GM19023 (cell line): ENCODE measurements around the gene TEX19.
"Not testable (repeated sequence)": the region's sequence is repeated elsewhere in the genome, so short reads cannot be mapped to it uniquely, and the experiment has no call there.

Experiments used
- ATAC-seq: cut with Tn5 transposase; IDR thresholded peaks from one replicate; pipeline ENCODE4 v1.9.1; 2021; ENCODE audit warnings: mild to moderate bottlenecking, moderate library complexity; ENCODE audit not compliant: unreplicated experiment

The TEX19 gene

DNA sequence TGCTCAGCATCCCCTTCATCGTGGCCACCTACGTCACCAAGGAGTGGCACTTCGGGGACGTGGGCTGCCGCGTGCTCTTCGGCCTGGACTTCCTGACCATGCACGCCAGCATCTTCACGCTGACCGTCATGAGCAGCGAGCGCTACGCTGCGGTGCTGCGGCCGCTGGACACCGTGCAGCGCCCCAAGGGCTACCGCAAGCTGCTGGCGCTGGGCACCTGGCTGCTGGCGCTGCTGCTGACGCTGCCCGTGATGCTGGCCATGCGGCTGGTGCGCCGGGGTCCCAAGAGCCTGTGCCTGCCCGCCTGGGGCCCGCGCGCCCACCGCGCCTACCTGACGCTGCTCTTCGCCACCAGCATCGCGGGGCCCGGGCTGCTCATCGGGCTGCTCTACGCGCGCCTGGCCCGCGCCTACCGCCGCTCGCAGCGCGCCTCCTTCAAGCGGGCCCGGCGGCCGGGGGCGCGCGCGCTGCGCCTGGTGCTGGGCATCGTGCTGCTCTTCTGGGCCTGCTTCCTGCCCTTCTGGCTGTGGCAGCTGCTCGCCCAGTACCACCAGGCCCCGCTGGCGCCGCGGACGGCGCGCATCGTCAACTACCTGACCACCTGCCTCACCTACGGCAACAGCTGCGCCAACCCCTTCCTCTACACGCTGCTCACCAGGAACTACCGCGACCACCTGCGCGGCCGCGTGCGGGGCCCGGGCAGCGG lies 15.7 kb downstream of the TEX19 start:
- ATAC-seq, result no peak

DNA sequence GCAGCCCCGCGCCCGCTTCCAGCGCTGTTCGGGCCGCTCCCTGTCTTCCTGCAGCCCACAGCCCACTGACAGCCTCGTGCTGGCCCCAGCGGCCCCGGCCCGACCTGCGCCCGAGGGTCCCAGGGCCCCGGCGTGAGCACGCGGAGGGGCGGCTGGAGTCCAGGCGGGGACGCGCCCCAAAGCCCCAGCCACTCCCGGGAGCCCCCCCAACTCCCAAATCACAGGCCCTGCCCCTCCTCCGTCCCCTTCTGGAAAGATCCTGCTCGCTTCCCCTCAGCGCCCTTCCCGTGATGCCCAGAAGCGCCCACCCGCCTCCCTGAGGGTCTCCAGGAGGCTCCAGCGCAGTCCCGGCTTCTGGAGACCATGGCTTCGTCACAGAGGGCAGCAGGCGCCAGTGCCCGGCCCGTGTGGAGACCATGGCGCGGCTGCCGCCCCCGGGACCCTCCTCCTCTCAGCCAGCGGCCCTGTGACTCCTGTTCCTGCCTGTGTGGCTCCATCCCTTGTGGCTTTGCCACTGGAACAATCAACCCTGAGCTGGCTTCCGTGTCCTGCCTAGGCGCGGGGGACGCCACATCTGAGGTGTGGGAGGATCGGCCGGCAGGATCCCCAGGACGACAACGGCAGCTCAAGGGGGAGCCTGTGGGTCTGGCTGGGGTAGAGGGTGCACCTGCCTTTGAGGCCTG lies 16.5 kb downstream of the TEX19 start:
- ATAC-seq, result no peak

DNA sequence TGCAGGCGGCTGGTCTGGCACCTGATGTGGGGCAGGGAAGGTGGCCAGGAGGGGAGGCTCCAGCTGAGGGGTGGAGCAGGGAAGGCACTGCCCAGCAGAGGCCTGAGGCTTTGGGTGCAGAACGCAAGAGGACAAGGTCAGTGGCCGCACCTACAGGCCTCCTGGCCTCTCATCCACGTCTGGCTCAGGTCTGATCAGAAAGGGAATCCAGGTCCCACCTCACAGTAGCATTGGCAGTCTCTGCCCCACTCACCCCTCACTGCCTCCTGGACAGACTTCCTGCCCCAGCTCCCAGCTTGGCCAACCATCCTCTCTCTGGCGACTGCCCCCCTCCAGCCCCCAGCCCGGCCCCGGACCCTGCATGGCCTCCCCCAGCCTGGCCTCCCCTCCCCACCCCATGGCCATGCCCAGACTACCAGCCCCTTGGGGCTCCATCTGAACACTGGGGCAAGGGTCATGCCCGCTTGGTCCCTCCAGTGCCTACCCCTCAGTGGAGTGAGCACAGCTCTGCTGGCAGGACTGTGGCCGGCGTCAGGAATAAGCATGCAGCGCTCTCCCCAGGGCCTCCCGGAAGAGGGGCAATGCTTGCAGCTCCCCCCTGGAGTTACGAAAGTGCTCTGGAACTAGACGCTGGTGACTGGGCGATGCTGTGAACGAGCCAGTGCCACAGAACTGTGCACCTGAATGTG lies 17.1 kb downstream of the TEX19 start:
- no peak for ATAC-seq

DNA sequence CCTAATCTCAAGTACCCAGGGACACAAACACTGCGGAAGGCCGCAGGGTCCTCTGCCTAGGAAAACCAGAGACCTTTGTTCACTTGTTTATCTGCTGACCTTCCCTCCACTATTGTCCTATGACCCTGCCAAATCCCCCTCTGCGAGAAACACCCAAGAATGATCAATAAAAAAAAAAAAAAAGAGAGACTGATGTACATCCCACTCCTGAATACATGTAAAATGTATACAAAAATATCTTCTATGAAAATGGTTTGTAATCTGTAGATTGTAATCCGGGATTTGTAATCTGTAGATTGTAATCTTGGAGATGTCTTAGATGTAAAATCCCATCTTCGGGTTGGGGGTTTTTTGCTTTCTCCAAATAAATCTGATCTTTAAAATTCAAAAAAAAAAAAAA lies 18.2 kb downstream of the TEX19 start:
- not testable (repeated sequence) for ATAC-seq

DNA sequence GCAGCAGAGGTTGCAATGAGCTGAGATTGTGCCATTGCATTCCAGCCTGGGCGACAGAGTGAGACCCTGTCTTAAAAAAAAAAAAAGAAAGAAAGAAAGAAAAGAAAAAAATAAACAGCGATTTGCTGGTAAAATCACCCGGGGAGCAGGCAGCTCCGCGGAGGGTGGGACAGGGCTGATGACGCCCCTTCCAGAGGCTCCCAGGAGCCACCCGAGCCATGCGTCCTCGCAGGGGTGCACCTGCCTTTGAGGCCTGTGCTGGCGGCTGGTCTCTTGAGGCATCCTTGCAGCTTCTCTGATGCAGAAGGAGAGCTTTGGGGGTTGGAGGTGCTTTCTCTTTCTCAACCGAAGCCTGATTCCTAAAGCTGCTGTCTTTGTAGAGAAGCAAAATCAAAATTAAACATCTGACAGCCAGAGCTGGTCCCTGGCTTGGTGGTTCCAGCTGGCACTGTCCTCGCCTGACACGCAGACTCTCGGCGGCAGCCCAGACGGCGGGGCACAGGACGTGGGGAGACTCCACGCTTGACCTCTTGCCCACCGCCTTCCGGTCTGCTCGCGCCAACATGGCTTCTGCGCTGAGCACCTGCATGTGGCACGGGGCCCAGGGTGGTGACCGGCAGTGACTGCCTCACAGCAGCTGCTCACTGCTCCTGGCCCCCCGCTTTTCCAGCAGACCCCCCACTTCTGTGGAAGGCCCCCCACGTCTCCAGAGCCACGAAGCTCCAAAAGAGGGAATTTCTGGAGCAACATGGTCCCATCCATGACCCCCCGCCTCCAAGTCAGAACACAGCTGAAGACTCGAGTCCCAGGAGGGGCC lies 19.1 kb downstream of the TEX19 start:
- no peak for ATAC-seq

DNA sequence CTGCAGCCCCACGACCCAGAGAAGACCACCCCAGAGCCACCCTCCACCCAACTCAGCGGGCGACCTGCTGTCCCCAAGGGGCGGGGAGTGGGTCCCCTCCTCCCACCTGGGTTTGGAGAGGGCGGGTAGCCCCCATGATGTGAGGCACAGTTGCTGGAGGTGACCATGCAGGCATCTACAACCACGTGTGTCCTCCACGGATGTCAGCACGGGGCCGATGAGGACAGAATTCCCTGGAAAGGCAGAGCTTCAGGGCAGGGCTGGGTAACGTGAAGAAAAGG lies 19.6 kb downstream of the TEX19 start:
- no peak for ATAC-seq

DNA sequence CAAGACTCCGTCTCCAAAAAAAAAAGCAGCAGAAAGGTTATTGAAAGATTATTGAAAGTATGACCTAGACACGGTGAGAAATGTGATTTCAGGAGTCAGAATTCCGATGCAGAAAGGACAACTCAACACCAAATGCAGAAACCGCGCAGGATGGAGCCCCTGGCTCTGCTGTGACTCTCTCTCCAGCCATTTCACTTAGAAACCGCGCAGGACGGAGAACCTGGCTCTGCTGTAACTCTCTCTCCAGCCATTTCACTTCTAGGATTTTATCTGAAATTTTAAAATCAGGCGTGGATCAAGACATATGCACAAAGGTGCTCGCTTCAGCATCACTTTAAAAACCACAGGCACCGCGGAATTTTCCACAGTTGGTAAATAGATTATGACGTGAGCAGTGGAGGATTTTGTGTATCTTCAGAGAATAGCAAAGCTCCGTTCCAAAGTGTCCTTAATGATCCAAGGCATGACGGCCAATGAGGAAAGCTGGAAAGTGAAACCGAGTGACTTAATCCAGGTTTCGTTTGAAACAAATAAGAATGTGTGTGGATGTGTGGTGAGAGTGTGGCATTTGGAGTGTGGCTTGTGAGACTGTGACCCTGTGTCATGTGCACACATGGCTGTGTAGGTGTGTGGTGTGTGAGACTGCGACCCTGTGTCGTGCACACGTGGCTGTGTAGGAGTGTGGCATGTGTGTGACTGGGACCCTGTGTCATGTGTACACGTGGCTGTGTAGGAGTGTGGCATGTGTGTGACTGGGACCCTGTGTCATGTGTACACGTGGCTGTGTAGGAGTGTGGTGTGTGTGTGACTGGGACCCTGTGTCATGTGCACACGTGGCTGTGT lies 22.0 kb downstream of the TEX19 start:
- ATAC-seq, result no peak

DNA sequence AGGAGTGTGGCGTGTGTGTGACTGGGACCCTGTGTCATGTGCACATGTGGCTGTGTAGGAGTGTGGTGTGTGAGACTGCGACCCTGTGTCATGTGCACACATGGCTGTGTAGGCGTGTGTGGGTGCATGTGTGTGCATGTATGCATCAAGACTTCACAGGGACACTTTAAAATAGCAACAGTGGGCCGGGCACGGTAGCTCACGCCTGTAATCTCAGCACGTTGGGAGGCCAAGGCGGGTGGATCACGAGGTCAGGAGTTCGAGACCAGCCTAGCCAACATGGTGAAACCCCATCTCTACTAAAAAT lies 22.6 kb downstream of the TEX19 start:
- ATAC-seq, result not testable (repeated sequence)

DNA sequence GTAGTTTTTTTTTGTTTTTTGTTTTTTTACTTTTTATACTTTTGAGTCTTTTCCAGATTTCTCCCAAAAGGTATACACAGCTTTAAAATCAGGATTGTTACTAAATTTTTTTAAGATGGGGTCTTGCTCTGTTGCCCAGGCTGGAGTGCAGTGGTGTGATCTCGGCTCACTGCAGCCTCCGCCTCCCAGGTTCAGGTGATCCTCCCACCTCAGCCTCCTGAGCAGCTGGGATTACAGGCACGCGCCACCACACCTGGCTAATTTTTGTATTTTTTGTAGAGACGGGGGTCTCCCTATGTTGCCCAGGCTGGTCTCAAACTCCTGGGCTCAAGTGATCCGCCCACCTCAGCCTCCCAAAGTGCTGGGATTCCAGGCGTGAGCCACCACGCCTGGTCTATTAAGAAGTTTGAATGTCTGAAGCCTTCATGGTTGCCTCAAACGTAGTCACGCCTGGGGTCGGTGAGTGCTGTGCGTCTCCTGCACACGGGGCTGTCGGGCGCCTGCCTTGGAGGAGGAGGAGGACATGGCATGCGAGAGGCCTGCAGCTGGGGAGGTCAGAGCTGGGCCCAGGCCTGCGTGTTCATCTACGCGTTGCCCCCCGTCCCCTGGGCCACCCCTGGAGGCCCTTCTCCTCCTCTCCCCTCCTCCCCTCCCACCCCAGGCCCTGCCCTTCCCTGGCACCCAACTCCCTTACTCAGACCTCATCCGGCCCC lies 23.3 kb downstream of the TEX19 start:
- not testable (repeated sequence) for ATAC-seq

DNA sequence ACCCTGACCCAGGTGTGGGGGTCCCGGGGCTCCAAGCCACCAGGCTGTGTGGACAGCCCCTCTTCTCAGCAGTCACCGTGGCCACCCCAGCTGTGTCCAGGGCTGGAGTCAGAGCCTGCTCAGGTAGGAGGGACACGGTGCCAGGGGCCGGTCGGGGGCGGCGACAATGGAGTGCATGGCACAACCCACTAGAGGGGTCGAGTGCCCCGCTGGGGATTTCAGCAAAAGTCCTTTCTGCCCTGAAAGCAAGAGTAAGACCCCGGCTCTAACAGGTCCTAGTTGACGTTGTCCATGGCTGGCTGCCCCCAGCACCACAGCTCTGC lies 23.8 kb downstream of the TEX19 start:
- no peak for ATAC-seq

DNA sequence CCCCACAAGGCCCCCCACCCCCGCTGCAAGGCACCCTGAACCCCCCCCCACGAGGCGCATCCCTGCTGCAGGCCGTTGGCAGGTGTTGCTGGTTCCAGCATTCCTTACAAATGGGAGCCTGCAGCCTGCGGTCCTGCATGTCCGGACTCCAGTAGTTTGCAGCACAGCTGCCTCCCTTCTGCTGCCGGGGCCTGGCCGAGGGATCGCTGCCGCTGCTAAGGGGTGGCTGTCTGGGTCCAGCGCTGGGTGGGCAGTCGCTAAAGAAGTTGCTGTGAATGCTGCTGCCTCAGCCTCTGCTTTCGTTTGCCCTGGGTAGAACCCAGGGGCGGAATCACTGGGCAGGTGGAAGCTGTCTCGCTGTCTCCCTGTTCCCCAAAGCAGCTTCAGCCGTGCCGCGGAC lies 24.4 kb downstream of the TEX19 start:
- no peak for ATAC-seq

DNA sequence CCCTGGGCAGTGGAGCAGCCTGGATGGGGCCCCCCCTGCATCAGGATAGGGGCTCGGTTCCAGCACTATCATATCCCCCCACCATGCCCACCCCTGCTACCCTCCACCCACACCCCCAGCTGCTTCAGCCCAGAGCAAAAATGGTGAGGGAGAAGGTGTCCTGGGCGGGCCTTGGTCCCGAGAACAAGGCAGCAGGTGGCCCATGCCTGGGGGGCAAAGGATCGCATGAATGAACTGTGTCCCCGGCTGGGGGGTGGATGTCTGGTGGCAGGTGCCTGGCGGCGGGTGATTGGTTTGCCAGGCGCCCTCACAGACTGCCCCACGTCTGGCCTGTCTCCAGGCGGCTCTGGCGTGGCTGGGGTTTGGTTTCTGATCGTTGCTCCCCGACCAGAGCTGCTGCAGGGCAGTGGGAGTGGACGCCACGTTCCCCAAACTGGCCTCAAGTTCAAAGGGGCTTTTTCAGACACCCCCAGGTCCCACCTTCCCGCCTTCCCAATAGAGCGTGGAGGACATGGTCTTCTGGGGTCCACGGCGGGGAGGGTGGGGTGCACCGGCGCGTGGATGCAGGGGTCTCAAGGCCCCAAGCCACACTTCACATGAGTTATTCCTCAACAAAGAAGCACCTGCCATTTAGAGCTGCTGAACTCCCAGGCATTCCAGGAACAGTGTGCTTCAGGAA lies 25.1 kb downstream of the TEX19 start:
- no peak for ATAC-seq

DNA sequence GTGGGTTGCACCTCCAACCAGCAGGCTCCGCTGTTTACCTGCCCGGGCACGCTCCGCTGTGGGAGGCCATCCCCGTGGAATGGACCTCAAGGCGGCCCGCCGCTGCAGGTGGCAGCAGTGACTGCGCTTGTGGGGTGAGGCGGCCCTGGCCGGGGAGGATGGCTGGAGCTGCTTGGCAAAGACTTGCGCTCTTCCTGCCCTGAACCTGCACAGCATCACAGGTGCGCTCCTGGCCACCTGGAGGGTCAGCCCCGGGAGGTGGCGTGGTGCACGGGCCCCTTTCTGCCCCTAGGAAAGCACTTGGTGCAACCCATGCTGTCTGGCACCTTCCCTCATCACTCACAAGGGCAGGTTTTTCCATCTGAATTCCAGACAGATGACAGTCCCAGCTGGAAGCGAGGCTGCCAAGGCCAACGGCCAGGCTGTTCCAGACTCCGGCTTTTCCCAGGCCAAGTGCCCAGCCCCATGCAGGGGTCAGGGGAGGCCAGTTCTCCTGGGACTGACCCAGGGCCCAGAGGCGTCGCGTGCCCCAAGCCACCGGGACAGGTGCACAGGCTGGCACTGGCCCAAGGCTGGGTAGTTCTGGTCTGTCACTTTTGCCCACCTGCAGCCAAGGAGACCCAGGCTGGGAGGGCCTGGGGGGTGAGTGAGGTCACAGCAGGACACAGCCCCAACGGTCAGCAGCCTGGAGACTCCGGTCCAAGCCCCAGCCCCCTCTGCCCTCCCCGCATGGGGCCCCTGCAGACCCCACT lies 25.9 kb downstream of the TEX19 start:
- ATAC-seq, result no peak

DNA sequence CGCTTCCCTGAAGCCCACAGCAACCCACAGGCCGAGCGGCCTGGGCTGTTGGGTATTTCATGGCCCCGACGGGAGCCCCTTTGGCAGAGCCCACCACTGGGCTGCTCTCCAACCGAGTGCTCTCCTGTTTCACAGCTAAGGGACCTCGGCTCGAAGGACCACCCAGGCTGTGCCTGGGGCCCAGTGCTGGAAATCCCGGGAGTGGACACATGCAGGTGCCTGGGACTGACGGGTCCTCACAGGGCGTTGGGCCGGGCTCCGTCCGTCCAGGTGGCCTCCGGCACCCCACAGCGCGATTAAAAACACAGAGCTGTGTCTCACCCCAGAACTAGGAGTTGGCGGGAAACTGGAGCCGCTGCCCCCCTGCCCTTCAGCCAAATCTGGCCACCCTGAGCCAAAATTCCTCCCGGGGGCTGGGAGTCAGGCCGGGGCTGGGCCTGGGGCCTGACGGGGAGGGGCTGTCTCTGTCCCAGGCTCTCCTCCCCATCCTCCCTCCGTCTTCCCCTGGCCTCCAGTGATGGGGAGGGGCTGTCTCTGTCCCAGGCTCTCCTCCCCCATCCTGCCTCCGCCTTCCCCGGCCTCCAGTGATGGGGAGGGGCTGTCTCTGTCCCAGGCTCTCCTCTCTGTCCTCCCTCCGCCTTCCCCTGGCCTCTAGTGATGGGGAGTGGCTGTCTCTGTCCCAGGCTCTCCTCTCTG lies 26.7 kb downstream of the TEX19 start:
- ATAC-seq, result no peak

DNA sequence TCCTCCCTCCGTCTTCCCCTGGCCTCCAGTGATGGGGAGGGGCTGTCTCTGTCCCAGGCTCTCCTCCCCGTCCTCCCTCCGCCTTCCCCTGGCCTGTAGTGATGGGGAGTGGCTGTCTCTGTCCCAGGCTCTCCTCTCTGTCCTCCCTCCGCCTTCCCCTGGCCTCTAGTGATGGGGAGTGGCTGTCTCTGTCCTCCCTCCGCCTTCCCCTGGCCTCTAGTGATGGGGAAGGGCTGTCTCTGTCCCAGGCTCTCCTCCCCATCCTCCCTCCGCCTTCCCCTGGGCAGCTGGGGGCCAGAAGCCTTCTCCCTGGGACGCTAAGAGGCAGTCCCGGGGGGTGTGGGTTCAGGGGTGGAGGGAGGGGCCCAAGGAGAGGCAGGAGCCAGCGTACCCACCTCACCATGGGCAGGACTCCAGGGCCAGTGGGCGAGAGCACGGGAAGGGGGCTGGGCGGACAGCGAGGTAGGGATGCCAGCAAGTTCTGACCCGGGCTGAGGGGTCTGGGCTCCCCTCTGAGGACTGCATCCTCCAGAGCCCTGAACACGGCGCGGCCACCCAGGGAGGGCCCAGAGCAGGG lies 27.3 kb downstream of the TEX19 start:
- ATAC-seq, result no peak

DNA sequence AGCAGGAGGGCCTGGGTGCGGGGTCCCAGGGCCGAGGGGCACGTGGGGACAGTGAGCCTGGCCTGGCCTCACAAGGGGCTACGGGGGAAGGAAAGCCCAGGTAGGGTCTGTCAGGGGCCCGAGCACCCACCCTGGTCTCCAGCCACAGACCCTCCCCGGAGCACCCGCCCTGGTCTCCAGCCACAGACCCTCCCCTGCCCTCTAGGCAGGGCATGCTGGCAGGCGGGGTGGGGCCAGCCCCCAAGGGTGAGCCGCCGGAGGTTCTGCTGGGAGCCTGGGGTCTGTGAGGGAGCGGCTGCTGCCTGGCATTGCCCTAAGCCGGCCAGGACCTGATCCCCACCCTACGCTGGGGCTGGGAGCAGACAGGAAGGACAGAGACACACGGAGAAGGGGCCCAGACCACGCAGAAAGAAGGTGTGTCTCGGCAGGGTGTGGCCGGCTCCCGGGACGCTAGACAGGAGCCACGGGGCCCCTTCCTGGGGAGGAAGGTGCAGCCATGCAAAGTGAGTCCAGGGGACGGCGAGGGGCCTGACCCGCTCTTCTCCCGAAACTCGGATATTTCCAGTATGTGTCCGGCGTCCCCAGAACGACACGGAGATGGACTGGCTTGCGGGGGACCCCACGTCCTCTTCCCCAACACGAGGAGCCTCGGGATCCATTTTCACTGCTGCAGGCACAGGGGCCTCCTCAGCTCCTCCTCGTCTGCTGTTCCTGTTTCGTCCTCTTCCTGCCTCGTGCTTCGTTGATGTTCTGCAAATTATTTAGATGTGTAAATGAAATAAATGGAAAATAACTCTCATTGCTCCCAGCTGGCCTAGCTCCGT lies 28.0 kb downstream of the TEX19 start:
- no peak for ATAC-seq

DNA sequence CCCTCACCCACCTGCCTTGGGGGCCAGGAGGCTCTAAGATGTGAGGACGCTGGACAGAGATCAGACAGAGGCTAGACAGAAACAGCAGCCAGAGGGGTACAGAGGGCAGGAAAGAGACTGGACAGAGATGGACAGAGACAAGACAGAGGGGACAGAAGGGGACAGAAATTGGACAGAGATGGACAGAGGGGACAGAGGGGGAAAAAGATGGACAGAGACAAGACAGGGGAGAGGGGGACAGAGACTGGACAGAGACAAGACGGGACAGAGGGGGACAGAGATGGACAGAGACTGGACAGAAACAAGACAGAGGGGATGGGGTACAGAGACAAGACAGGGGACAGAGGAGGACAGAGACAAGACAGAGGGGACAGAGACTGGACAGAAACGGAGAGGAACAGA lies 28.7 kb downstream of the TEX19 start:
- no peak for ATAC-seq
